K562 (cell line): ENCODE measurements around the gene AKAIN1. TPM values are rescaled to one million over a fixed set of nuclear protein-coding genes. Genes with fewer than 3 reads are reported as not detected.

Experiments
- ATAC-seq: fragments of 200-7000 bp; cut with Tn5 transposase; 3 replicates; pipeline ENCODE4 v1.9.1; 2020; ENCODE audit warnings: moderate library complexity
- BruUV-seq: library from RNA; stranded (reverse); fragments of 400-500 nt; replicated peaks from 2 replicates; lab custom pipeline; 2021; lab: Mats Ljungman, UMichigan
- CTCF ChIA-PET: fragments of 300-600 bp; formaldehyde crosslinking; extraction: SDS; loops from one replicate; lab custom pipeline; 2021; ENCODE audit warnings: low intra/inter-chr PET ratio; lab: Yijun Ruan, JAX
- POLR2A ChIA-PET: fragments of 300-600, 350-650 bp; sonication (Branson Sonifier 250); formaldehyde crosslinking; extraction: SDS; loops from one replicate; lab custom pipeline; 2021; ENCODE audit warnings: antibody characterized with exemption, inconsistent platforms; lab: Yijun Ruan, JAX
- DNase-seq, 4 experiments: peaks; one replicate each; pipeline versions ENCODE4 v3.0.0 to v3.0.0-alpha.2; 2011 to 2018; ENCODE audit warnings: low spot score in 3 of 4, mixed read lengths in 3 of 4; ENCODE audit errors: extremely low read depth in 1 of 4
- FAIRE-seq: peaks from 2 replicates; lab custom pipeline; 2011; peaks lifted over from hg19 to GRCh38; lab: Jason Lieb, UNC
- H2AFZ ChIP-seq: 2 replicates; pipeline ENCODE4 v1.6.0; 2011; ENCODE audit warnings: low read depth, low read length, control low read depth, inconsistent platforms
- H3K27ac ChIP-seq: fragments of 200-600 bp; 3 replicates; pipeline ENCODE4 v1.8.0; 2011; ENCODE audit warnings: low read depth, mild to moderate bottlenecking, control low read depth, inconsistent platforms, low read length, moderate library complexity, mixed read lengths; ENCODE audit errors: extremely low read depth
- H3K27me3 ChIP-seq, 2 experiments: fragments of 300-600 bp in 1 of 2; 2 replicates in 1 of 2; 3 replicates in 1 of 2; pipeline versions ENCODE4 v1.6.0 to v1.8.0; 2011; ENCODE audit warnings: inconsistent platforms in 2 of 2, low read length in 2 of 2, mild to moderate bottlenecking in 1 of 2, mixed read lengths in 1 of 2, moderate library complexity in 1 of 2; ENCODE audit not compliant: control insufficient read depth in 2 of 2, insufficient read depth in 2 of 2
- H3K36me3 ChIP-seq: fragments of 300-600 bp; 3 replicates; pipeline ENCODE4 v1.8.0; 2011; ENCODE audit warnings: mild to moderate bottlenecking, low read length, inconsistent platforms; ENCODE audit not compliant: control insufficient read depth, insufficient read depth
- H3K4me1 ChIP-seq, 2 experiments: fragments of 200-600 bp in 1 of 2; replicated peaks in 1 of 2; 2 replicates in 1 of 2; 3 replicates in 1 of 2; pipeline versions ENCODE4 v1.5.1 to v1.8.0; 2011; ENCODE audit warnings: inconsistent platforms in 2 of 2, low read length in 2 of 2, mild to moderate bottlenecking in 1 of 2, mixed read lengths in 1 of 2, moderate library complexity in 1 of 2; ENCODE audit not compliant: control insufficient read depth in 2 of 2, insufficient read depth in 2 of 2
- H3K4me2 ChIP-seq: 2 replicates; pipeline ENCODE4 v1.6.1; 2011; ENCODE audit warnings: low read length, control low read depth, inconsistent platforms, mixed read lengths; ENCODE audit not compliant: insufficient read depth
- H3K4me3 ChIP-seq: fragments of 200-600 bp; sonication (generic), shearing (Covaris generic); 2 replicates; pipeline ENCODE4 v1.5.1; 2016; ENCODE audit warnings: control low read depth, inconsistent platforms
- H3K79me2 ChIP-seq: fragments of 200-600 bp; 3 replicates; pipeline ENCODE4 v1.8.0; 2011; ENCODE audit warnings: low read length, inconsistent platforms; ENCODE audit not compliant: control insufficient read depth, insufficient read depth
- H3K9ac ChIP-seq, 2 experiments: 2 replicates each; pipeline versions ENCODE4 v1.6.0 to v1.6.1; 2011; ENCODE audit warnings: low read depth in 2 of 2, low read length in 2 of 2, control low read depth in 1 of 2, inconsistent platforms in 1 of 2, mild to moderate bottlenecking in 1 of 2, mixed read lengths in 1 of 2; ENCODE audit not compliant: insufficient read depth in 1 of 2
- H3K9me1 ChIP-seq: one replicate; pipeline ENCODE4 v1.6.0; 2011; ENCODE audit warnings: inconsistent platforms, mild to moderate bottlenecking, low read length, moderate library complexity; ENCODE audit not compliant: control insufficient read depth, insufficient read depth
- H3K9me3 ChIP-seq: replicated peaks from 2 replicates; pipeline ENCODE4 v1.5.1; 2011; ENCODE audit warnings: low read depth, low read length, inconsistent platforms; ENCODE audit not compliant: control insufficient read depth, insufficient read depth
- H4K20me1 ChIP-seq: replicated peaks from 2 replicates; pipeline ENCODE4 v1.6.1; 2011; ENCODE audit warnings: low read length, inconsistent platforms, mixed read lengths; ENCODE audit not compliant: control insufficient read depth, insufficient read depth
- CAMTA2 ChIP-seq: fragments of 250-450 bp; sonication (Bioruptor Pico); conservative IDR thresholded peaks from 2 replicates; pipeline ENCODE4 v1.5.1; 2022
- CBFA2T2 ChIP-seq: fragments of 450-650 bp; conservative IDR thresholded peaks from 2 replicates; pipeline ENCODE4 v1.6.1; 2017; ENCODE audit warnings: mild to moderate bottlenecking
- CTCF ChIP-seq, 3 experiments: IDR thresholded peaks in 2 of 3; conservative IDR thresholded peaks in 1 of 3; 2 replicates each; pipeline ENCODE4 v1.5.1; 2011 to 2012; ENCODE audit warnings: low read length in 3 of 3, mild to moderate bottlenecking in 3 of 3, control low read depth in 2 of 3, improper control_type of control experiment in 1 of 3, inconsistent platforms in 1 of 3, low read depth in 1 of 3, mixed read lengths in 1 of 3, moderate library complexity in 1 of 3; ENCODE audit not compliant: insufficient read depth in 2 of 3
- HNRNPK ChIP-seq: fragments of 200-400 bp; formaldehyde crosslinking; IDR thresholded peaks from one replicate; pipeline ENCODE4 v1.6.1; 2018; ENCODE audit warnings: mild to moderate bottlenecking, low read depth, low read length; ENCODE audit not compliant: poor library complexity, severe bottlenecking
- KDM5B ChIP-seq: fragments of 200-600 bp; sonication (generic); IDR thresholded peaks from 2 replicates; pipeline ENCODE4 v1.6.1; 2012; ENCODE audit warnings: low read depth, mild to moderate bottlenecking, moderate library complexity, low read length, control low read depth, inconsistent platforms; ENCODE audit not compliant: insufficient replicate concordance
- KHSRP ChIP-seq: fragments of 450-650 bp; IDR thresholded peaks from 2 replicates; pipeline ENCODE4 v1.6.1; 2017
- KLF13 ChIP-seq: fragments of 450-650 bp; IDR thresholded peaks from 2 replicates; pipeline ENCODE4 v1.6.1; 2016; ENCODE audit warnings: missing genetic modification characterization, low read depth, mild to moderate bottlenecking, missing compliant biosample characterization, moderate library complexity, borderline replicate concordance
- MAZ ChIP-seq, 2 experiments: fragments of 450-650 bp in 1 of 2; sonication (generic) in 1 of 2; formaldehyde crosslinking; IDR thresholded peaks in 1 of 2; conservative IDR thresholded peaks in 1 of 2; 2 replicates each; pipeline versions ENCODE4 v1.4.0 to v1.5.0; 2020; ENCODE audit warnings: mild to moderate bottlenecking in 1 of 2, missing genetic modification reagents in 1 of 2
- NCOA4 ChIP-seq: fragments of 450-650 bp; IDR thresholded peaks from 2 replicates; pipeline ENCODE4 v1.6.1; 2018; ENCODE audit warnings: mild to moderate bottlenecking; ENCODE audit not compliant: partially characterized antibody
- NCOA6 ChIP-seq: fragments of 450-650 bp; IDR thresholded peaks from 2 replicates; pipeline ENCODE4 v1.6.1; 2017; ENCODE audit warnings: mild to moderate bottlenecking
- NFRKB ChIP-seq: fragments of 450-650 bp; IDR thresholded peaks from 2 replicates; pipeline ENCODE4 v1.6.1; 2016; ENCODE audit warnings: low read depth
- PHF21A ChIP-seq: fragments of 450-650 bp; IDR thresholded peaks from 2 replicates; pipeline ENCODE4 v1.6.1; 2017; ENCODE audit warnings: low read depth, borderline replicate concordance
- RAD21 ChIP-seq, 2 experiments: fragments of 250-450 bp in 1 of 2; fragments of 450-650 bp in 1 of 2; sonication (Bioruptor Pico) in 1 of 2; formaldehyde crosslinking in 1 of 2; IDR thresholded peaks in 1 of 2; conservative IDR thresholded peaks in 1 of 2; 2 replicates each; pipeline versions ENCODE4 v1.4.0 to v1.8.0; 2020 to 2022; ENCODE audit warnings: mild to moderate bottlenecking in 2 of 2, moderate library complexity in 1 of 2
- SAP30 ChIP-seq: fragments of 200-600 bp; sonication (generic); IDR thresholded peaks from 2 replicates; pipeline ENCODE4 v1.6.1; 2012; ENCODE audit warnings: borderline replicate concordance, low read depth, mild to moderate bottlenecking, moderate library complexity, low read length, control low read depth, inconsistent platforms; ENCODE audit not compliant: insufficient read depth, poor library complexity, severe bottlenecking
- SPI1 ChIP-seq: IDR thresholded peaks from 2 replicates; pipeline ENCODE4 v1.6.1; 2011; ENCODE audit warnings: low read depth, low read length, control low read depth, borderline replicate concordance
- ZBTB43 ChIP-seq: sonication (generic); formaldehyde crosslinking; IDR thresholded peaks from 2 replicates; pipeline ENCODE4 v1.8.0; 2023; ENCODE audit warnings: mild to moderate bottlenecking, missing genetic modification reagents
- ZBTB7A ChIP-seq: IDR thresholded peaks from 2 replicates; pipeline ENCODE4 v1.6.1; 2011; ENCODE audit warnings: low read depth, mild to moderate bottlenecking, low read length, moderate library complexity, borderline replicate concordance; ENCODE audit not compliant: control insufficient read depth
- ZFX ChIP-seq: sonication (generic); formaldehyde crosslinking; IDR thresholded peaks from 2 replicates; pipeline ENCODE4 v1.8.0; 2022; ENCODE audit warnings: mild to moderate bottlenecking, missing genetic modification reagents, moderate library complexity
- ZNF239 ChIP-seq: fragments of 250-450 bp; sonication (Bioruptor Pico); IDR thresholded peaks from 2 replicates; pipeline ENCODE4 v1.4.0; 2020; ENCODE audit warnings: mild to moderate bottlenecking
- ZNF24 ChIP-seq: fragments of 450-650 bp; IDR thresholded peaks from 2 replicates; pipeline ENCODE4 v1.6.1; 2016
- ZNF282 ChIP-seq: sonication (generic); formaldehyde crosslinking; IDR thresholded peaks from 2 replicates; pipeline ENCODE4 v1.8.1; 2023; ENCODE audit warnings: missing genetic modification reagents
- ZSCAN29 ChIP-seq: fragments of 450-650 bp; IDR thresholded peaks from 2 replicates; pipeline ENCODE4 v1.6.1; 2017
- WGBS: fragments of 100-300 bp; shearing (Covaris generic); methylation state at CpG from one replicate; pipeline ENCODE4 v1.1.6; 2016; ENCODE audit warnings: low coverage, mixed read lengths; ENCODE audit not compliant: insufficient coverage; ENCODE audit errors: missing lambda C conversion rate; 5-methylcytosine and 5-hydroxymethylcytosine counted together
- in situ Hi-C: fragments of 300-500 bp; cut with MboI; formaldehyde crosslinking; loops from 4 replicates; pipeline ENCODE4 v1.15.0; 2018; ENCODE audit warnings: inconsistent platforms, mixed read lengths
- intact Hi-C: fragments of 100-400 bp; cut with micrococcal nuclease; formaldehyde crosslinking; loops from 2 replicates; pipeline ENCODE4 v1.14.2; 2022
- polyA plus RNA-seq, 8 experiments: library from polyadenylated mRNA; depleted of rRNA in 4 of 8; stranded (reverse) in 5 of 8; unstranded in 3 of 8; fragments of >200 nt; fragmentation: Nextera tagmentation in 2 of 8; fragmentation: Illumina TruSeq in 1 of 8; extraction: Ambion mirVana in 2 of 8; extraction: Trizol in 1 of 8; gene quantifications; 2 replicates each; pipeline versions ENCODE4 v1.2.1 to v1.2.3, GENCODE V29; 2011 to 2014; ENCODE audit warnings: inconsistent platforms in 1 of 8, missing spikeins in 1 of 8
- total RNA-seq, 7 experiments: library from RNA; depleted of rRNA in 6 of 7; stranded (reverse); fragments of >200 nt in 6 of 7; fragmentation: Illumina TruSeq in 2 of 7; extraction: Trizol in 2 of 7; gene quantifications; 2 replicates each; pipeline versions ENCODE4 v1.2.1 to v1.2.3, GENCODE V29; 2011 to 2021; ENCODE audit warnings: low replicate concordance in 1 of 7

Gene AKAIN1
- total and polyA plus RNA-seq, 9 of the 15 experiments (the other 6 are each of a cell fraction or from before 2014, with no cell fraction given), result not detected

GRCh38 chr18:5106730-5107129, 90.3 kb downstream of the AKAIN1 start:
- ChIA-PET CTCF (no interaction called here), POLR2A (no interaction called here)
- Histone ChIP-seq H3K9me3 (no peaks in the 10 kb centered on the region), H3K36me3 (no peaks in the 10 kb centered on the region), H3K27me3 (no peaks in the 10 kb centered on the region), H3K4me1 (no peaks in the 10 kb centered on the region), H3K4me3 (no peak overlapping the region), H4K20me1 (no peaks in the 10 kb centered on the region), H3K4me2 (no peak overlapping the region), H3K9me1 (no peaks in the 10 kb centered on the region), H3K9ac (no peak overlapping the region), H3K27ac (no peak overlapping the region), H3K79me2 (no peaks in the 10 kb centered on the region), H2AFZ (no peak overlapping the region)
- FAIRE-seq, result no peak
- BruUV-seq, result no TSS peak
- WGBS, result 0% methylated on average over 1 of the region's 1 CpG
- peak in 1 of 4 experiments; percentile 3 for DNase-seq
- ATAC-seq, result no peak
- intact Hi-C loops (no loop called here), in situ Hi-C loops (no loop called here)
- no peak for TF ChIP-seq SAP30
- TF ChIP-seq SPI1, result no peak
- no peak for TF ChIP-seq KDM5B
- TF ChIP-seq ZSCAN29, result no peak
- no peak for TF ChIP-seq ZNF239 (CRISPR knock-in tag)
- no peak for TF ChIP-seq NCOA6
- no peak for TF ChIP-seq ZBTB43 (CRISPR knock-in tag)
- no peak for TF ChIP-seq ZBTB7A
- TF ChIP-seq NCOA4, result no peak
- TF ChIP-seq MAZ (CRISPR knock-in tag; conservative IDR thresholded peaks at IDR 0.05 in 1 of 2, IDR thresholded peaks at IDR 0.05 in 1 of 2), result no peak
- TF ChIP-seq PHF21A, result no peak
- no peak for TF ChIP-seq KHSRP
- peak; percentile 79 for TF ChIP-seq ZNF24
- TF ChIP-seq NFRKB, result no peak
- no peak for TF ChIP-seq ZNF282
- TF ChIP-seq KLF13 (tag), result no peak
- no peak for TF ChIP-seq ZFX
- no peak for TF ChIP-seq CAMTA2 (CRISPR knock-in tag)
- TF ChIP-seq CBFA2T2, result no peak
- peak in 1 of 3 experiments; percentile 20; a peak in 2 of 6 replicates for TF ChIP-seq CTCF (IDR thresholded peaks at IDR 0.05 in 2 of 3, conservative IDR thresholded peaks at IDR 0.05 in 1 of 3; ENCODE audit: insufficient read depth in 2 of 3, low read depth in 1 of 3, low read length in 3 of 3)
- TF ChIP-seq HNRNPK, result no peak
- TF ChIP-seq RAD21 (CRISPR knock-in tag; conservative IDR thresholded peaks at IDR 0.05 in 1 of 2, IDR thresholded peaks at IDR 0.05 in 1 of 2), result peak; percentile 32 to 40
